Neuronal stem cell (in vitro differentiated cells): Measurements from ENCODE around the gene PSME3.

Source experiments
- DNase-seq: peaks from one replicate; pipeline ENCODE4 v3.0.0-alpha.2; 2013; ENCODE audit warnings: low spot score
- H2AFZ ChIP-seq: one replicate; pipeline ENCODE4 v1.6.1; 2013; ENCODE audit warnings: mild to moderate bottlenecking, low read length, inconsistent platforms
- H2AK5ac ChIP-seq: 2 replicates; pipeline ENCODE4 v1.6.1; 2013; ENCODE audit warnings: low read depth, mild to moderate bottlenecking, inconsistent platforms, low read length, moderate library complexity, mixed read lengths
- H2BK120ac ChIP-seq: 2 replicates; pipeline ENCODE4 v1.6.1; 2013; ENCODE audit warnings: low read depth, mild to moderate bottlenecking, inconsistent platforms, low read length, moderate library complexity, mixed read lengths
- H2BK12ac ChIP-seq: one replicate; pipeline ENCODE4 v1.6.1; 2013; ENCODE audit warnings: low read length, inconsistent platforms
- H2BK15ac ChIP-seq: 2 replicates; pipeline ENCODE4 v1.6.1; 2013; ENCODE audit warnings: mild to moderate bottlenecking, low read length, inconsistent platforms, mixed read lengths
- H2BK5ac ChIP-seq: one replicate; pipeline ENCODE4 v1.6.1; 2013; ENCODE audit warnings: inconsistent platforms, mild to moderate bottlenecking, low read length, moderate library complexity
- H3K14ac ChIP-seq: one replicate; pipeline ENCODE4 v1.6.1; 2013; ENCODE audit warnings: low read length, inconsistent platforms
- H3K18ac ChIP-seq: 2 replicates; pipeline ENCODE4 v1.6.1; 2013; ENCODE audit warnings: low read length, inconsistent platforms
- H3K23ac ChIP-seq: 2 replicates; pipeline ENCODE4 v1.6.1; 2013; ENCODE audit warnings: low read depth, mild to moderate bottlenecking, mixed read lengths, low read length, inconsistent platforms; ENCODE audit not compliant: poor library complexity
- H3K27ac ChIP-seq: replicated peaks from 3 replicates; pipeline ENCODE4 v1.5.1; 2013; ENCODE audit warnings: low read length, inconsistent platforms
- H3K27me3 ChIP-seq, 3 experiments: 2 replicates each; pipeline ENCODE4 v1.6.1; 2013; ENCODE audit warnings: low read length in 3 of 3, mild to moderate bottlenecking in 2 of 3, inconsistent platforms in 1 of 3, low read depth in 1 of 3, mixed read lengths in 1 of 3, moderate library complexity in 1 of 3; ENCODE audit not compliant: control insufficient read depth in 3 of 3, insufficient read depth in 3 of 3
- H3K36me3 ChIP-seq, 2 donors: replicated peaks in 1 of 2; 2 replicates each; pipeline ENCODE4 v1.6.1; 2013; ENCODE audit warnings: low read length in 2 of 2; ENCODE audit not compliant: control insufficient read depth in 2 of 2, insufficient read depth in 2 of 2
- H3K4ac ChIP-seq: 2 replicates; pipeline ENCODE4 v1.6.1; 2013; ENCODE audit warnings: inconsistent platforms, mild to moderate bottlenecking, low read length, moderate library complexity
- H3K4me1 ChIP-seq, 2 donors: 1 replicate in 1 of 2; 2 replicates in 1 of 2; pipeline ENCODE4 v1.6.1; 2013; ENCODE audit warnings: low read length in 2 of 2, low read depth in 1 of 2; ENCODE audit not compliant: control insufficient read depth in 2 of 2, insufficient read depth in 1 of 2
- H3K4me2 ChIP-seq: one replicate; pipeline ENCODE4 v1.6.1; 2013; ENCODE audit warnings: mild to moderate bottlenecking, low read length, inconsistent platforms; ENCODE audit not compliant: insufficient read depth, poor library complexity, severe bottlenecking
- H3K4me3 ChIP-seq, 2 donors: 2 replicates each; pipeline ENCODE4 v1.5.1; 2013; ENCODE audit warnings: low read length in 2 of 2, mild to moderate bottlenecking in 2 of 2, inconsistent platforms in 1 of 2, moderate library complexity in 1 of 2
- H3K79me1 ChIP-seq: one replicate; pipeline ENCODE4 v1.6.1; 2013; ENCODE audit warnings: low read depth, mild to moderate bottlenecking, inconsistent platforms, low read length, moderate library complexity
- H3K9ac ChIP-seq: one replicate; pipeline ENCODE4 v1.6.1; 2013; ENCODE audit warnings: mild to moderate bottlenecking, low read depth, low read length, inconsistent platforms; ENCODE audit not compliant: poor library complexity
- H3K9me3 ChIP-seq, 2 donors: replicated peaks in 1 of 2; 2 replicates each; pipeline versions ENCODE3 to v1.6.1; 2013; ENCODE audit warnings: low read length in 2 of 2, mild to moderate bottlenecking in 2 of 2, inconsistent platforms in 1 of 2, low read depth in 1 of 2, mixed read lengths in 1 of 2, moderate library complexity in 1 of 2; ENCODE audit not compliant: control insufficient read depth in 2 of 2, insufficient read depth in 1 of 2
- H4K8ac ChIP-seq: one replicate; pipeline ENCODE4 v1.6.1; 2013; ENCODE audit warnings: low read depth, mild to moderate bottlenecking, inconsistent platforms, low read length, moderate library complexity
- H4K91ac ChIP-seq: one replicate; pipeline ENCODE4 v1.6.1; 2013; ENCODE audit warnings: low read length, low read depth, mild to moderate bottlenecking, inconsistent platforms; ENCODE audit not compliant: poor library complexity
- WGBS, 2 donors: extraction: QIAGEN DNeasy Blood & Tissue Kit; methylation state at CpG; one replicate each; pipeline ENCODE4 v1.1.7; 2013; ENCODE audit warnings: missing lambda C conversion rate in 2 of 2, mixed read lengths in 1 of 2; ENCODE audit not compliant: insufficient read length in 2 of 2, insufficient replicate concordance in 1 of 2; ENCODE audit errors: extremely low coverage in 2 of 2; 5-methylcytosine and 5-hydroxymethylcytosine counted together

Gene PSME3

GRCh38 chr17:42835732-42836131 is 2.5 kb downstream of the PSME3 start:
- WGBS, 2 donors: no CpG with 5 or more reads among the region's 6 CpGs
- H3K4me1 ChIP-seq: peaks cover 4% of the 10 kb centered on the region in 2 donors
- no peak overlapping the region for H2BK120ac ChIP-seq
- H3K14ac ChIP-seq: no peak overlapping the region
- no peak for DNase-seq
- no peak overlapping the region for H3K4me3 ChIP-seq
- H2AK5ac ChIP-seq: no peak overlapping the region
- no peak overlapping the region for H3K18ac ChIP-seq
- H3K27ac ChIP-seq: no peak overlapping the region
- H3K4me2 ChIP-seq: no peak overlapping the region
- H3K23ac ChIP-seq: no peak overlapping the region
- H3K9me3 ChIP-seq: no peaks in the 10 kb centered on the region
- peaks cover 6% of the 10 kb centered on the region for H3K79me1 ChIP-seq
- H2BK15ac ChIP-seq: no peak overlapping the region
- H3K27me3 ChIP-seq: no peaks in the 10 kb centered on the region
- H4K91ac ChIP-seq: no peak overlapping the region
- H4K8ac ChIP-seq: no peak overlapping the region
- H2BK12ac ChIP-seq: no peak overlapping the region
- no peak overlapping the region for H2BK5ac ChIP-seq
- H3K4ac ChIP-seq: no peak overlapping the region
- H3K36me3 ChIP-seq: peaks cover 31 to 55% of the 10 kb centered on the region in 2 donors
- H3K9ac ChIP-seq: no peak overlapping the region
- no peak overlapping the region for H2AFZ ChIP-seq

- Histone ChIP-seq H3K23ac (no peak overlapping the region), H3K9ac (no peak overlapping the region), H3K79me1 (no peaks in the 10 kb centered on the region), H2BK5ac (no peak overlapping the region), H2AK5ac (no peak overlapping the region), H2BK120ac (no peak overlapping the region), H3K9me3 (no peaks in the 10 kb centered on the region), H3K27me3 (no peaks in the 10 kb centered on the region), H3K4me1 (no peaks in the 10 kb centered on the region), H4K8ac (no peak overlapping the region), H3K18ac (no peak overlapping the region), H2BK12ac (no peak overlapping the region), H3K4ac (no peak overlapping the region), H3K4me2 (no peak overlapping the region), H4K91ac (no peak overlapping the region), H3K36me3 (peaks cover 51 to 85% of the 10 kb centered on the region in 2 donors), H2BK15ac (no peak overlapping the region), H3K4me3 (no peak overlapping the region), H3K14ac (no peak overlapping the region), H3K27ac (no peak overlapping the region), H2AFZ (no peak overlapping the region)
- no peak for DNase-seq
- WGBS, 2 donors: no CpG with 5 or more reads among the region's 11 CpGs
These were observed 8.9 kb downstream of the PSME3 start for GRCh38 chr17:42841975-42842685.

- no peak overlapping the region for H2AK5ac ChIP-seq
- H3K27me3 ChIP-seq: no peaks in the 10 kb centered on the region
- H3K18ac ChIP-seq: no peak overlapping the region
- no peak overlapping the region for H2BK15ac ChIP-seq
- no peak overlapping the region for H3K4me3 ChIP-seq
- no peak for DNase-seq
- no peak overlapping the region for H4K8ac ChIP-seq
- H2BK120ac ChIP-seq: no peak overlapping the region
- H2BK5ac ChIP-seq: no peak overlapping the region
- no peak overlapping the region for H3K9ac ChIP-seq
- no peaks in the 10 kb centered on the region for H3K79me1 ChIP-seq
- H3K14ac ChIP-seq: no peak overlapping the region
- H3K36me3 ChIP-seq: peaks cover 41 to 73% of the 10 kb centered on the region in 2 donors
- WGBS, 2 donors: no CpG with 5 or more reads among the region's 6 CpGs
- no peaks in the 10 kb centered on the region for H3K9me3 ChIP-seq
- H3K23ac ChIP-seq: no peak overlapping the region
- H2BK12ac ChIP-seq: no peak overlapping the region
- H3K4me2 ChIP-seq: no peak overlapping the region
- no peaks in the 10 kb centered on the region for H3K4me1 ChIP-seq
- H4K91ac ChIP-seq: no peak overlapping the region
- no peak overlapping the region for H3K4ac ChIP-seq
- H3K27ac ChIP-seq: no peak overlapping the region
- H2AFZ ChIP-seq: no peak overlapping the region
These were observed 10.2 kb downstream of the PSME3 start for GRCh38 chr17:42843358-42843934.

- no peaks in the 10 kb centered on the region for H3K4me1 ChIP-seq
- H3K4ac ChIP-seq: no peak within 1 kb of the TSS
- H2BK120ac ChIP-seq: no peak within 1 kb of the TSS
- no peaks in the 10 kb centered on the region for H3K9me3 ChIP-seq
- H2BK12ac ChIP-seq: no peak within 1 kb of the TSS
- H2BK5ac ChIP-seq: no peak within 1 kb of the TSS
- WGBS, 2 donors: no CpG with 5 or more reads among the region's 4 CpGs
- peaks cover 33 to 65% of the 10 kb centered on the region in 2 donors for H3K36me3 ChIP-seq
- H3K4me2 ChIP-seq: no peak within 1 kb of the TSS
- no peak within 1 kb of the TSS for H2AFZ ChIP-seq
- no peak within 1 kb of the TSS for H4K91ac ChIP-seq
- H2BK15ac ChIP-seq: no peak within 1 kb of the TSS
- H3K23ac ChIP-seq: no peak within 1 kb of the TSS
- no peak within 1 kb of the TSS for H4K8ac ChIP-seq
- no peaks in the 10 kb centered on the region for H3K27me3 ChIP-seq
- no peak within 1 kb of the TSS for H3K14ac ChIP-seq
- no peak within 1 kb of the TSS for H3K18ac ChIP-seq
- no peak within 1 kb of the TSS for H3K9ac ChIP-seq
- no peak within 1 kb of the TSS for H3K4me3 ChIP-seq
- H2AK5ac ChIP-seq: no peak within 1 kb of the TSS
- H3K27ac ChIP-seq: no peak within 1 kb of the TSS
- no peaks in the 10 kb centered on the region for H3K79me1 ChIP-seq
- DNase-seq: no peak
These were observed 11.1 kb downstream of the PSME3 start, which contains the start of gene AOC2 for GRCh38 chr17:42844271-42844670. TSS of gene AOC2 (plus strand) at chr17:42844580. CDS start at chr17:42844627, 47 bp downstream.
